ENCODE data around the gene CDH13.

Gene CDH13

DNA sequence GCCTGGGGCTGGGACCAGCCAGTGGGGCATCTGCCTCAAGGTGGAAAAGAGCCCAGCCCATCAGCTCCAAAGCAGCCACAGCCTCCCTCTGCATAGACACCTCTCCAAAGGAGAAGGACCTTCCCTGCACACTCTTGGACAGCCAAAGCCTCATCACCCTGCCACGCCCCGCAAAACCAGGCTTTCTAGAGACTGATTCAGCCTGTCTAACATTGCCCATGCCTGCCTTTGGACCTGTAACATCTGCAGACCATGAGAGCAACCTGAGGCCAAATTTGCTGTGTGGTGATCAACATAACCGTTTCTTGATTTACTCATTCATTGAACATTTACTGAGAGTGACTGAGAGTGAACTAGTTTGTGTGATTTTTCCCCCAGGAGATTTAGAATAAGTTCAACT lies 961.3 kb downstream of the CDH13 start:
- DNase-seq: no peak
- H3K27ac ChIP-seq: no peak overlapping the region
- TF ChIP-seq, protein P1, sequence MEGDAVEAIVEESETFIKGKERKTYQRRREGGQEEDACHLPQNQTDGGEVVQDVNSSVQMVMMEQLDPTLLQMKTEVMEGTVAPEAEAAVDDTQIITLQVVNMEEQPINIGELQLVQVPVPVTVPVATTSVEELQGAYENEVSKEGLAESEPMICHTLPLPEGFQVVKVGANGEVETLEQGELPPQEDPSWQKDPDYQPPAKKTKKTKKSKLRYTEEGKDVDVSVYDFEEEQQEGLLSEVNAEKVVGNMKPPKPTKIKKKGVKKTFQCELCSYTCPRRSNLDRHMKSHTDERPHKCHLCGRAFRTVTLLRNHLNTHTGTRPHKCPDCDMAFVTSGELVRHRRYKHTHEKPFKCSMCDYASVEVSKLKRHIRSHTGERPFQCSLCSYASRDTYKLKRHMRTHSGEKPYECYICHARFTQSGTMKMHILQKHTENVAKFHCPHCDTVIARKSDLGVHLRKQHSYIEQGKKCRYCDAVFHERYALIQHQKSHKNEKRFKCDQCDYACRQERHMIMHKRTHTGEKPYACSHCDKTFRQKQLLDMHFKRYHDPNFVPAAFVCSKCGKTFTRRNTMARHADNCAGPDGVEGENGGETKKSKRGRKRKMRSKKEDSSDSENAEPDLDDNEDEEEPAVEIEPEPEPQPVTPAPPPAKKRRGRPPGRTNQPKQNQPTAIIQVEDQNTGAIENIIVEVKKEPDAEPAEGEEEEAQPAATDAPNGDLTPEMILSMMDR (IDR thresholded peaks at IDR 0.05): no peak
- no peaks in the 10 kb centered on the region for H3K27me3 ChIP-seq
- H3K4me3 ChIP-seq: no peak overlapping the region
- no peaks in the 10 kb centered on the region for H3K4me1 ChIP-seq
- intact Hi-C loops (cut with DNase I; ENCODE audit: low total_unique reads): loop anchor here (5.0 kb wide), 1 partner anchor 951 kb away; no protein-coding TSS in a partner anchor
- H3K9me3 ChIP-seq: no peaks in the 10 kb centered on the region
- H3K36me3 ChIP-seq: no peaks in the 10 kb centered on the region

DNA sequence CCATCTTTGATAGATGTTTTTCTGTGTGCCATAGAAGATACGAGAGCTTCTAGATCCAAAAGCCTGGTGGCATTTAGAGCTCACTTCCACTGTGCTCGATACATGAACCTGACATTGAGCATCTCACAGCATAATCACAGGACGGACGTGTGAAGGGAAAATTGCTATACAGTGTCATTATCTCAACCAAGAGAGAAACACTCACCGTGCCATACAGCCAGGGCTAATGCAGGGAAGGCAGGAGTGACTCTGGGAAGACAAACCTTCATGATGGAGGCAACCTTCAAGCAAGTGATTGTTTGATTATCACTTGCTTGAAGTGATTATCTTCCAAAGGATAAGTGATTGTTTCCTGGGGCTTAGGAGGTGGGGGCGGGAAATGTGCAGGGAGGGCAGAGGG lies 962.8 kb downstream of the CDH13 start:
- H3K27ac ChIP-seq: no peak overlapping the region
- no peaks in the 10 kb centered on the region for H3K36me3 ChIP-seq
- TF ChIP-seq, protein P1 (IDR thresholded peaks at IDR 0.05): no peak
- intact Hi-C loops (cut with DNase I; ENCODE audit: low total_unique reads): loop anchor here (5.0 kb wide), 1 partner anchor 952 kb away; no protein-coding TSS in a partner anchor
- no peaks in the 10 kb centered on the region for H3K27me3 ChIP-seq
- no peak for DNase-seq
- H3K4me3 ChIP-seq: no peak overlapping the region
- no peaks in the 10 kb centered on the region for H3K9me3 ChIP-seq
- no peaks in the 10 kb centered on the region for H3K4me1 ChIP-seq

DNA sequence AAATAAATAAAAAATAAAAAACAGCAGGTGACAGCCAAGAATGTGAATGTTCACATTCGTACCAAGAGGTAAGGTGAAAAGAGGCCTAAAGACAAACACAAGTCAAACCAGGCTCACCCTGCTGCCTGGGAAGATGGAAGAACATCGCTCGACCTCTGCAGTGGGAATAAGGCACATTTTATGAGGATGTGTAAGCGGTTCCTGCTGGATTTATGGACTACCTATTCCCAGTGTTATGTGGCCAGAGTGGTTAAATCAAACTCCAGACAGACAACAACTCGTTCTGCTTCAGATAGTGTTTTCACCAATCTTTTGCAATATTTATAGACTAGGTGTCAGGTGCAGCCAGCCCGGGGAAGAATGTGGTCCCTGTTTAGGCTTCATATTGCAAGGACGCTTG lies 966.0 kb downstream of the CDH13 start:
- Histone ChIP-seq H3K4me3 (no peak overlapping the region), H3K27me3 (no peaks in the 10 kb centered on the region), H3K27ac (no peak overlapping the region), H3K36me3 (no peaks in the 10 kb centered on the region), H3K9me3 (no peaks in the 10 kb centered on the region), H3K4me1 (no peaks in the 10 kb centered on the region)
- TF ChIP-seq, protein P1 (IDR thresholded peaks at IDR 0.05): no peak
- DNase-seq: no peak
- intact Hi-C loops (cut with DNase I; ENCODE audit: low total_unique reads): no loop called here

DNA sequence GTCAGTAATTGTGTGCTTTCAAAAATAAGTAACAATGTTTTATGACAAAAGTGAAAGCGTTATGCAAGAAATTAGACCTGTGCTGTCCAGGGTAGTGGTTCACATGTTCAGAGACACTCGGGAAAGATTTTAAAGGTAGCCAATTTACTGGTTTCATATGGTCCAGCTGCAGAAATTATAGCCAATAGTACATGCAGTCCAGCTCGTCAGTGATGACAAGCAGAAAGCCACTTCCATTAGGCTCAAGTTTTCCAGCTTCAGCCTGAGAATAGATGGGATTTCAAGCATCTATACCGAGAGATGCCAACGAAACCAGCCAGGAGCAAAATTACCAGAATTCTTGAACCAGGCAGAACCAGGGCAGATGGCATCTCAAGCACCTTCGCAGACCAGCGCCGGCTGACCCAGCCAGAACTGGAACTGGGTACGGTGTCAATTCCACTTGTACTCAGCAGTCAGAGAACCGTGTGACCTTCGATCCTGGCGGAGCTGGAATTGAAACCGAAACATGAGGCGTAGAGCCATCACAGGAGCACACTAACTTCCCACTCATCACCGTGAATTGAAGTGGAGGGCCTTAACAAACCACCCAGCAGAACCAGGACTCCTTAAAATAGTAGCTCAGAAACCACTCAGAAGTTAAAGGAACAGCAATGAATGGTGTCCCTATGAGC lies 973.2 kb downstream of the CDH13 start:
- H3K9me3 ChIP-seq: no peaks in the 10 kb centered on the region
- H3K4me3 ChIP-seq: no peak overlapping the region
- H3K36me3 ChIP-seq: no peaks in the 10 kb centered on the region
- no peaks in the 10 kb centered on the region for H3K27me3 ChIP-seq
- no peak for DNase-seq
- intact Hi-C loops (cut with DNase I; ENCODE audit: low total_unique reads): no loop called here
- TF ChIP-seq, protein P1 (IDR thresholded peaks at IDR 0.05): no peak
- H3K4me1 ChIP-seq: no peaks in the 10 kb centered on the region
- no peak overlapping the region for H3K27ac ChIP-seq

DNA sequence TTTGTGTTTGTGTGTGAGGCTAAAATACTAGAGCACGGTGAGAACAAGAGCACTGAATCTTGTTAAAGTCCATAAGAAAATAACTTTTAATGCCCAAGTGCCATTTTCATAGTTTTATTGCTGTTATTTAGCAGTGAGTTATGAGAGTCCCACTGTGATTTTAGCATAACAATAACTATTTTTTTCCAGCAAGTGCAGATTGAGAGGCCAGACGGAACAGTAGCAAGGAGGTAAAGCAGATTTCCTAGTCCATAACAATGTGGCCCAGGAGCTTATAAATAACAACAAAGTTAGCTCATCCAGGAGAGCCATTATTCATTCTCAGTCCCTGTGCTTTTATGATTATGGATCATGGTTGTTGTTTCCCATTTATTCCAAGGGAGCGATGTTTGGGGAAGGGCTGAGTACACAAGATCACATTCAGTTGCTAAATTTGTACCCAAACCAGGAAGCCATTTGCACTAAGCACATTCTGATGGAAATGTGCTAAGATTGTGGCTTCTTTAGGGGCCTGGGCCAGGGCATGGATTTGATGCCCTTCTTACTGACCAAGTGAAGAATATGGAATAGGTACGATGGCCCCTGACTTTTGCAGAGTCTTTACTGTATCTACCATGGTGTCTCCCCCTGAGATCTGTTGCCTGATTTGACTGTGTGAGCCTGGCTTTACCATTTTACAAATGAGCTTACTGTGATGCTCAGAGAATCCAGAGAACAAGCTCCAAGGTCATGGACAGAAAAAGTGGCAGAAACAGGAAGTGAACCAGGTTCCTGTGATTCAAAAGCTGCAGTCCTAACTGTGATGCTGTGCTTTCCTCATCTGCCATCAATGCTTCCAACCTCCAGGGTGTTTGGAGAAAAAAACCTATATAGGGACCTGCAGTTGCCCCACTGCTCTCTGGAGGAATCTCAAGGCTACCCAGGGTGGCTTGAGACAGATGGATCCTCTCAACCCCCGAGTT lies 976.3 kb downstream of the CDH13 start:
- TF ChIP-seq, protein P1 (IDR thresholded peaks at IDR 0.05): no peak
- no peaks in the 10 kb centered on the region for H3K27me3 ChIP-seq
- no peaks in the 10 kb centered on the region for H3K9me3 ChIP-seq
- H3K27ac ChIP-seq: no peak overlapping the region
- intact Hi-C loops (cut with DNase I; ENCODE audit: low total_unique reads): no loop called here
- no peak overlapping the region for H3K4me3 ChIP-seq
- no peak for DNase-seq
- no peaks in the 10 kb centered on the region for H3K36me3 ChIP-seq
- H3K4me1 ChIP-seq: no peaks in the 10 kb centered on the region

Measured in tibial artery (tissue), 4 donors.